Suprapubic skin (tissue), 4 donors: ENCODE measurements around the gene C1QTNF8. TPM values are rescaled to one million over a fixed set of nuclear protein-coding genes. Genes with fewer than 3 reads are reported as not detected.

Experiments
- DNase-seq, 2 donors: peaks; one replicate each; pipeline ENCODE4 v3.0.0-alpha.2; 2019; ENCODE audit warnings: low spot score in 2 of 2
- H3K27ac ChIP-seq: fragments of 200-600 bp; sonication (generic); one replicate; pipeline ENCODE4 v1.5.1; 2019
- H3K27me3 ChIP-seq: fragments of 200-600 bp; sonication (generic); one replicate; pipeline ENCODE4 v1.5.1; 2019
- H3K36me3 ChIP-seq: fragments of 200-600 bp; sonication (generic); one replicate; pipeline ENCODE4 v1.5.1; 2019
- H3K4me1 ChIP-seq: fragments of 200-600 bp; sonication (generic); one replicate; pipeline ENCODE4 v1.5.1; 2019
- H3K4me3 ChIP-seq: fragments of 200-600 bp; sonication (generic); one replicate; pipeline ENCODE4 v1.5.1; 2019; ENCODE audit warnings: mild to moderate bottlenecking
- H3K9me3 ChIP-seq: fragments of 200-600 bp; sonication (generic); one replicate; pipeline ENCODE4 v1.5.1; 2019
- CTCF ChIP-seq, 2 donors: fragments of 200-600 bp in 1 of 2; fragments of 450-650 bp in 1 of 2; sonication (generic) in 1 of 2; IDR thresholded peaks; one replicate each; pipeline ENCODE4 v1.5.1; 2016 to 2019; ENCODE audit warnings: antibody characterized with exemption in 2 of 2, mild to moderate bottlenecking in 1 of 2, moderate library complexity in 1 of 2
- EP300 ChIP-seq: sonication (generic); formaldehyde crosslinking; IDR thresholded peaks from one replicate; pipeline ENCODE4 v1.6.1; 2017; ENCODE audit warnings: antibody characterized with exemption
- POLR2A ChIP-seq, 2 donors: fragments of 450-650 bp; IDR thresholded peaks; one replicate each; pipeline ENCODE4 v1.6.1; 2017; ENCODE audit warnings: antibody characterized with exemption in 2 of 2, mild to moderate bottlenecking in 2 of 2, moderate library complexity in 2 of 2
- POLR2AphosphoS5 ChIP-seq, 3 donors: sonication (generic); formaldehyde crosslinking; IDR thresholded peaks; one replicate each; pipeline ENCODE4 v1.6.1; 2017; ENCODE audit warnings: antibody characterized with exemption in 3 of 3
- WGBS: methylation state at CpG from one replicate; pipeline ENCODE4 v1.1.5; 2018; 5-methylcytosine and 5-hydroxymethylcytosine counted together
- total RNA-seq, 4 donors: library from RNA; depleted of rRNA; stranded (reverse); fragments of >200 nt; gene quantifications; one replicate each; pipeline ENCODE4 v1.1.0, GENCODE V29; 2016

Gene C1QTNF8
- total RNA-seq, 4 donors from 2014 or later: not detected

- 87% methylated on average over 4 of the region's 17 CpGs for WGBS
- Histone ChIP-seq H3K4me3 (no peak overlapping the region), H3K36me3 (no peaks in the 10 kb centered on the region), H3K27ac (no peak overlapping the region), H3K9me3 (peaks cover 3% of the 10 kb centered on the region), H3K27me3 (peaks cover 76% of the 10 kb centered on the region), H3K4me1 (peaks cover 5% of the 10 kb centered on the region)
- no peak for DNase-seq
- TF ChIP-seq EP300: no peak
- TF ChIP-seq POLR2A (IDR thresholded peaks at IDR 0.05): no peak
- no peak for TF ChIP-seq POLR2AphosphoS5 (IDR thresholded peaks at IDR 0.05)
- no peak for TF ChIP-seq CTCF (IDR thresholded peaks at IDR 0.05)
Measured at GRCh38 chr16:1051446-1051845, 44.6 kb downstream of the C1QTNF8 start.

- H3K4me3 ChIP-seq: no peak overlapping the region
- H3K36me3 ChIP-seq: no peaks in the 10 kb centered on the region
- TF ChIP-seq EP300 (no peak), CTCF (IDR thresholded peaks at IDR 0.05) (no peak), POLR2AphosphoS5 (IDR thresholded peaks at IDR 0.05) (no peak), POLR2A (IDR thresholded peaks at IDR 0.05) (no peak)
- no peak for DNase-seq
- H3K9me3 ChIP-seq: no peaks in the 10 kb centered on the region
- 91% methylated on average over 9 of the region's 15 CpGs for WGBS
- H3K27me3 ChIP-seq: peaks cover 77% of the 10 kb centered on the region
- no peak overlapping the region for H3K27ac ChIP-seq
- peaks cover 6% of the 10 kb centered on the region for H3K4me1 ChIP-seq
Measured at GRCh38 chr16:1050921-1051320, 45.1 kb downstream of the C1QTNF8 start.

GRCh38 chr16:1050516-1050915 lies 45.5 kb downstream of the C1QTNF8 start:
- WGBS: 85% methylated on average over 25 of the region's 30 CpGs
- Histone ChIP-seq H3K4me1 (peaks cover 10% of the 10 kb centered on the region), H3K36me3 (no peaks in the 10 kb centered on the region), H3K27me3 (peaks cover 77% of the 10 kb centered on the region), H3K27ac (no peak overlapping the region), H3K9me3 (no peaks in the 10 kb centered on the region), H3K4me3 (no peak overlapping the region)
- no peak for DNase-seq
- no peak for TF ChIP-seq POLR2AphosphoS5 (IDR thresholded peaks at IDR 0.05)
- TF ChIP-seq EP300: no peak
- TF ChIP-seq POLR2A (IDR thresholded peaks at IDR 0.05): no peak
- TF ChIP-seq CTCF (IDR thresholded peaks at IDR 0.05): no peak

GRCh38 chr16:1049976-1050247 lies 46.1 kb downstream of the C1QTNF8 start:
- 80% methylated on average over 3 of the region's 11 CpGs for WGBS
- Histone ChIP-seq H3K27ac (no peak overlapping the region), H3K9me3 (no peaks in the 10 kb centered on the region), H3K36me3 (no peaks in the 10 kb centered on the region), H3K4me1 (peaks cover 14% of the 10 kb centered on the region), H3K27me3 (peaks cover 77% of the 10 kb centered on the region), H3K4me3 (no peak overlapping the region)
- no peak for DNase-seq
- no peak for TF ChIP-seq POLR2A (IDR thresholded peaks at IDR 0.05)
- TF ChIP-seq EP300: no peak
- TF ChIP-seq CTCF (IDR thresholded peaks at IDR 0.05): no peak
- TF ChIP-seq POLR2AphosphoS5 (IDR thresholded peaks at IDR 0.05): no peak

- Histone ChIP-seq H3K36me3 (no peaks in the 10 kb centered on the region), H3K27ac (no peak overlapping the region), H3K27me3 (peaks cover 77% of the 10 kb centered on the region), H3K4me1 (peaks cover 16% of the 10 kb centered on the region), H3K9me3 (no peaks in the 10 kb centered on the region), H3K4me3 (no peak overlapping the region)
- no peak for DNase-seq
- TF ChIP-seq POLR2A (IDR thresholded peaks at IDR 0.05) (no peak), CTCF (IDR thresholded peaks at IDR 0.05) (no peak), POLR2AphosphoS5 (IDR thresholded peaks at IDR 0.05) (no peak)
- WGBS: 78% methylated on average over 13 of the region's 31 CpGs
Measured at GRCh38 chr16:1049113-1049975, 46.7 kb downstream of the C1QTNF8 start.
